K562 (cell line): ENCODE results near the gene LIX1L. TPM values are rescaled to one million over a fixed set of nuclear protein-coding genes. Genes with fewer than 3 reads are reported as not detected.

ENCODE experiments used
- CGGBP1 ChIP-seq: fragments of 250-450 bp; sonication (Bioruptor Pico); IDR thresholded peaks from 2 replicates; pipeline ENCODE4 v1.9.0; 2021; ENCODE audit warnings: mild to moderate bottlenecking
- CREB5 ChIP-seq: fragments of 250-450 bp; sonication (Bioruptor Pico); IDR thresholded peaks from 2 replicates; pipeline ENCODE4 v1.5.0; 2020; ENCODE audit warnings: mild to moderate bottlenecking
- FIP1L1 ChIP-seq: fragments of 200-400 bp; formaldehyde crosslinking; IDR thresholded peaks from 2 replicates; pipeline ENCODE4 v1.6.1; 2018; ENCODE audit warnings: mild to moderate bottlenecking, low read depth, low read length; ENCODE audit not compliant: poor library complexity, severe bottlenecking
- GTF2A2 ChIP-seq: IDR thresholded peaks from 2 replicates; pipeline ENCODE4 v1.6.1; 2016; ENCODE audit warnings: mild to moderate bottlenecking, missing genetic modification characterization, missing compliant biosample characterization
- HES1 ChIP-seq: fragments of 450-650 bp; IDR thresholded peaks from 2 replicates; pipeline ENCODE4 v1.6.1; 2016; ENCODE audit warnings: low read depth, mild to moderate bottlenecking, moderate library complexity
- HMGXB4 ChIP-seq: sonication (generic); formaldehyde crosslinking; IDR thresholded peaks from 2 replicates; pipeline ENCODE4 v1.8.1; 2023; ENCODE audit warnings: mild to moderate bottlenecking, missing genetic modification reagents
- NR3C1 ChIP-seq: sonication (generic); formaldehyde crosslinking; IDR thresholded peaks from 2 replicates; pipeline ENCODE4 v1.8.1; 2022; ENCODE audit warnings: missing genetic modification reagents
- POLR3G ChIP-seq: IDR thresholded peaks from 2 replicates; pipeline ENCODE4 v1.6.1; 2011; ENCODE audit not compliant: insufficient read length, insufficient replicate concordance; ENCODE audit errors: extremely low read depth
- RBM34 ChIP-seq: fragments of 200-400 bp; formaldehyde crosslinking; IDR thresholded peaks from 2 replicates; pipeline ENCODE4 v1.6.1; 2018; ENCODE audit warnings: low read length, borderline replicate concordance; ENCODE audit not compliant: insufficient read depth
- STAG1 ChIP-seq: sonication (generic); formaldehyde crosslinking; IDR thresholded peaks from 2 replicates; pipeline ENCODE4 v1.5.0; 2020; ENCODE audit warnings: missing genetic modification reagents, borderline replicate concordance
- TEAD4 ChIP-seq, 2 experiments: sonication (generic) in 1 of 2; formaldehyde crosslinking in 1 of 2; IDR thresholded peaks; 2 replicates each; pipeline versions ENCODE4 v1.6.1 to v1.8.0; 2012 to 2022; ENCODE audit warnings: borderline replicate concordance in 1 of 2, inconsistent platforms in 1 of 2, low read length in 1 of 2, mild to moderate bottlenecking in 1 of 2, missing genetic modification reagents in 1 of 2
- YBX1 ChIP-seq: fragments of 450-650 bp; IDR thresholded peaks from 2 replicates; pipeline ENCODE4 v1.7.1; 2016; ENCODE audit warnings: mild to moderate bottlenecking
- ZNF133 ChIP-seq: fragments of 250-450 bp; sonication (Bioruptor Pico); IDR thresholded peaks from 2 replicates; pipeline ENCODE4 v1.4.0; 2020; ENCODE audit warnings: mild to moderate bottlenecking
- ZNF23 ChIP-seq: fragments of 250-450 bp; sonication (Bioruptor Pico); IDR thresholded peaks from 2 replicates; pipeline ENCODE4 v1.4.0; 2020; ENCODE audit warnings: mild to moderate bottlenecking
- ZNF41 ChIP-seq: fragments of 250-450 bp; sonication (Bioruptor Pico); conservative IDR thresholded peaks from 2 replicates; pipeline ENCODE4 v1.4.0; 2020; ENCODE audit warnings: mild to moderate bottlenecking
- polyA plus RNA-seq, 8 experiments: library from polyadenylated mRNA; depleted of rRNA in 4 of 8; stranded (reverse) in 5 of 8; unstranded in 3 of 8; fragments of >200 nt; fragmentation: Nextera tagmentation in 2 of 8; fragmentation: Illumina TruSeq in 1 of 8; extraction: Ambion mirVana in 2 of 8; extraction: Trizol in 1 of 8; gene quantifications; 2 replicates each; pipeline versions ENCODE4 v1.2.1 to v1.2.3, GENCODE V29; 2011 to 2014; ENCODE audit warnings: inconsistent platforms in 1 of 8, missing spikeins in 1 of 8
- total RNA-seq, 7 experiments: library from RNA; depleted of rRNA in 6 of 7; stranded (reverse); fragments of >200 nt in 6 of 7; fragmentation: Illumina TruSeq in 2 of 7; extraction: Trizol in 2 of 7; gene quantifications; 2 replicates each; pipeline versions ENCODE4 v1.2.1 to v1.2.3, GENCODE V29; 2011 to 2021; ENCODE audit warnings: low replicate concordance in 1 of 7
- TF ChIP-seq, protein P1 (sequence below): fragments of 250-450 bp; sonication (Bioruptor Pico); IDR thresholded peaks from 2 replicates; pipeline ENCODE4 v1.4.0; 2020
- TF ChIP-seq, protein P2 (sequence below): fragments of 200-800 bp; sonication (Bioruptor generic); IDR thresholded peaks from 2 replicates; pipeline ENCODE4 v1.6.1; 2016; ENCODE audit warnings: missing genetic modification characterization, missing compliant biosample characterization

LIX1L gene
- total and polyA plus RNA-seq, 9 of the 15 experiments (the other 6 are each of a cell fraction or from before 2014, with no cell fraction given) = 4.6 to 26.5 (median 12.5) TPM

DNA sequence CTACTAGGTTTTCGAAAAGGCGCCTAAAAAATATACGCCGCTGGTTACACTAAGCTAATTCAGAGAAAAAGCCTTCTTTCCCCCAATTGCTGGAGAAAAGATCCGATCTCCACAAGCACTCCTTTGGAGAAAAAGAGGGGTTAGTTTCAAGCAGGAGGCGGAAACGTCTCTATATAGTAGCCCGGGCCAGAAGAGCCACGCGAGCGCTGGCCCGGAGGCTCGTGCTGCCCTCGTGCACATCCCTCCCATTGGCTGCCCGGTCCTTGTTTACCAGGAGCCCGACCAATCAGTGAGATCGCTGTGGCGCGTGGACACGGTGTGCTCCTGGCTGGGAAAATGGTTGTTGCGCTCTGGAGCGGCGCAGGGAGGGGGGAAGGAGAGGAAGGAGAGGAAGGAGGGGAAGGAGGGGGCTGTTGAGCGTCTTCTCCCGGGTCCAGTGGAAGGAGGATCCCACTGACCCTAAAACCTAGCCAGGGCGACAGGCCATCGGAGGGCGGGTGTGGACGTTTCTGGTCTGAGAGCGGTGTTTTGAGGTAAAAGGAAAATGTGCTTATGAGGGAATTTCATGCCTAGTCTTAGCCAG lies 38.7 kb upstream of the LIX1L start, which contains the start of gene TXNIP (continued):
- TF ChIP-seq HMGXB4 (CRISPR knock-in tag) (no peak), CREB5 (no peak), NR3C1 (CRISPR knock-in tag) (no peak), GTF2A2 (tag) (peak; percentile 75), ZNF23 (CRISPR knock-in tag) (no peak), ZNF41 (CRISPR knock-in tag) (no peak), RBM34 (no peak), TEAD4 (IDR thresholded peaks at IDR 0.05; ENCODE audit: low read length) (peak; percentile 53), TEAD4 (CRISPR knock-in tag; IDR thresholded peaks at IDR 0.05; ENCODE audit: borderline replicate concordance) (0 out of 2 replicates have a peak, but pooled peaks have one; percentile 37), CGGBP1 (no peak), POLR3G (no peak), HES1 (peak; percentile 92), ZNF133 (CRISPR knock-in tag) (no peak), FIP1L1 (no peak), YBX1 (no peak), STAG1 (CRISPR knock-in tag) (no peak)
- TF ChIP-seq, protein P1, sequence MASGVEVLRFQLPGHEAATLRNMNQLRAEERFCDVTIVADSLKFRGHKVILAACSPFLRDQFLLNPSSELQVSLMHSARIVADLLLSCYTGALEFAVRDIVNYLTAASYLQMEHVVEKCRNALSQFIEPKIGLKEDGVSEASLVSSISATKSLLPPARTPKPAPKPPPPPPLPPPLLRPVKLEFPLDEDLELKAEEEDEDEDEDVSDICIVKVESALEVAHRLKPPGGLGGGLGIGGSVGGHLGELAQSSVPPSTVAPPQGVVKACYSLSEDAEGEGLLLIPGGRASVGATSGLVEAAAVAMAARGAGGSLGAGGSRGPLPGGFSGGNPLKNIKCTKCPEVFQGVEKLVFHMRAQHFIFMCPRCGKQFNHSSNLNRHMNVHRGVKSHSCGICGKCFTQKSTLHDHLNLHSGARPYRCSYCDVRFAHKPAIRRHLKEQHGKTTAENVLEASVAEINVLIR (CRISPR knock-in tag) = no peak
- TF ChIP-seq, protein P2, sequence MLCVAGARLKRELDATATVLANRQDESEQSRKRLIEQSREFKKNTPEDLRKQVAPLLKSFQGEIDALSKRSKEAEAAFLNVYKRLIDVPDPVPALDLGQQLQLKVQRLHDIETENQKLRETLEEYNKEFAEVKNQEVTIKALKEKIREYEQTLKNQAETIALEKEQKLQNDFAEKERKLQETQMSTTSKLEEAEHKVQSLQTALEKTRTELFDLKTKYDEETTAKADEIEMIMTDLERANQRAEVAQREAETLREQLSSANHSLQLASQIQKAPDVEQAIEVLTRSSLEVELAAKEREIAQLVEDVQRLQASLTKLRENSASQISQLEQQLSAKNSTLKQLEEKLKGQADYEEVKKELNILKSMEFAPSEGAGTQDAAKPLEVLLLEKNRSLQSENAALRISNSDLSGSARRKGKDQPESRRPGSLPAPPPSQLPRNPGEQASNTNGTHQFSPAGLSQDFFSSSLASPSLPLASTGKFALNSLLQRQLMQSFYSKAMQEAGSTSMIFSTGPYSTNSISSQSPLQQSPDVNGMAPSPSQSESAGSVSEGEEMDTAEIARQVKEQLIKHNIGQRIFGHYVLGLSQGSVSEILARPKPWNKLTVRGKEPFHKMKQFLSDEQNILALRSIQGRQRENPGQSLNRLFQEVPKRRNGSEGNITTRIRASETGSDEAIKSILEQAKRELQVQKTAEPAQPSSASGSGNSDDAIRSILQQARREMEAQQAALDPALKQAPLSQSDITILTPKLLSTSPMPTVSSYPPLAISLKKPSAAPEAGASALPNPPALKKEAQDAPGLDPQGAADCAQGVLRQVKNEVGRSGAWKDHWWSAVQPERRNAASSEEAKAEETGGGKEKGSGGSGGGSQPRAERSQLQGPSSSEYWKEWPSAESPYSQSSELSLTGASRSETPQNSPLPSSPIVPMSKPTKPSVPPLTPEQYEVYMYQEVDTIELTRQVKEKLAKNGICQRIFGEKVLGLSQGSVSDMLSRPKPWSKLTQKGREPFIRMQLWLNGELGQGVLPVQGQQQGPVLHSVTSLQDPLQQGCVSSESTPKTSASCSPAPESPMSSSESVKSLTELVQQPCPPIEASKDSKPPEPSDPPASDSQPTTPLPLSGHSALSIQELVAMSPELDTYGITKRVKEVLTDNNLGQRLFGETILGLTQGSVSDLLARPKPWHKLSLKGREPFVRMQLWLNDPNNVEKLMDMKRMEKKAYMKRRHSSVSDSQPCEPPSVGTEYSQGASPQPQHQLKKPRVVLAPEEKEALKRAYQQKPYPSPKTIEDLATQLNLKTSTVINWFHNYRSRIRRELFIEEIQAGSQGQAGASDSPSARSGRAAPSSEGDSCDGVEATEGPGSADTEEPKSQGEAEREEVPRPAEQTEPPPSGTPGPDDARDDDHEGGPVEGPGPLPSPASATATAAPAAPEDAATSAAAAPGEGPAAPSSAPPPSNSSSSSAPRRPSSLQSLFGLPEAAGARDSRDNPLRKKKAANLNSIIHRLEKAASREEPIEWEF (CRISPR knock-in tag) = no peak
